Duodenal mucosa (tissue), 2 donors: ENCODE data around the gene ERBB4.

Experiments
- H3K27ac ChIP-seq: one replicate; pipeline ENCODE4 v1.7.0; 2013; ENCODE audit warnings: low read depth, low read length
- H3K27me3 ChIP-seq, 2 donors: one replicate each; pipeline ENCODE4 v1.7.0; 2013; ENCODE audit warnings: low read length in 2 of 2, control low read depth in 1 of 2; ENCODE audit not compliant: insufficient read depth in 2 of 2, control insufficient read depth in 1 of 2
- H3K36me3 ChIP-seq, 2 donors: one replicate each; pipeline ENCODE4 v1.7.0; 2013; ENCODE audit warnings: low read length in 2 of 2, control low read depth in 1 of 2; ENCODE audit not compliant: insufficient read depth in 2 of 2, control insufficient read depth in 1 of 2
- H3K4me1 ChIP-seq, 2 donors: one replicate each; pipeline ENCODE4 v1.7.0; 2013; ENCODE audit warnings: low read length in 2 of 2, control low read depth in 1 of 2; ENCODE audit not compliant: insufficient read depth in 2 of 2, control insufficient read depth in 1 of 2
- H3K4me3 ChIP-seq, 2 donors: one replicate each; pipeline ENCODE4 v1.7.0; 2013; ENCODE audit warnings: low read length in 2 of 2, low read depth in 1 of 2
- H3K9ac ChIP-seq, 2 donors: one replicate each; pipeline ENCODE4 v1.7.0; 2013; ENCODE audit warnings: low read length in 2 of 2, low read depth in 1 of 2
- H3K9me3 ChIP-seq, 2 donors: one replicate each; pipeline ENCODE4 v1.7.0; 2013; ENCODE audit warnings: low read length in 2 of 2, control low read depth in 1 of 2; ENCODE audit not compliant: control insufficient read depth in 1 of 2

The ERBB4 gene

DNA sequence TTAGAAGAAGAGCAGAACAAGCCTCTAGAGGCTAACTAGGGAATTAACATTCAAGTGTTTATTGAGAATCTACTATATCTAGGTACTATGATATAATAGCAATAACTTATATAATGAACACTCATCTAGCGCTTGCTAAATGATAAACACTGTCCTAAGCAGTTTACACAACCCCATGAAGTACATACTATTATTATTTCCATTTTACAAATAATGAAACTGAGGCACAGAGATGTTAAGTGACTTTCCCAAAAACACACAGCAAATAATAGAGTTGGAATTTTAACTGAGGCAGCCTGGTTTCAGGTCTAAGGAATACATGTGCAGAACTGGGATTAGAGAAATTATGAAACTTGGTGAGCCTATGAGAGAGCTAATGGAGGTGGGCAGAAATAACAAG, 1088.8 kb downstream of the ERBB4 start:
- H3K4me1 ChIP-seq, result no peaks in the 10 kb centered on the region
- H3K9me3 ChIP-seq, result no peaks in the 10 kb centered on the region
- no peaks in the 10 kb centered on the region for H3K27me3 ChIP-seq
- no peak overlapping the region for H3K9ac ChIP-seq
- no peak overlapping the region for H3K4me3 ChIP-seq
- H3K36me3 ChIP-seq, result no peaks in the 10 kb centered on the region
- H3K27ac ChIP-seq, result no peak overlapping the region

DNA sequence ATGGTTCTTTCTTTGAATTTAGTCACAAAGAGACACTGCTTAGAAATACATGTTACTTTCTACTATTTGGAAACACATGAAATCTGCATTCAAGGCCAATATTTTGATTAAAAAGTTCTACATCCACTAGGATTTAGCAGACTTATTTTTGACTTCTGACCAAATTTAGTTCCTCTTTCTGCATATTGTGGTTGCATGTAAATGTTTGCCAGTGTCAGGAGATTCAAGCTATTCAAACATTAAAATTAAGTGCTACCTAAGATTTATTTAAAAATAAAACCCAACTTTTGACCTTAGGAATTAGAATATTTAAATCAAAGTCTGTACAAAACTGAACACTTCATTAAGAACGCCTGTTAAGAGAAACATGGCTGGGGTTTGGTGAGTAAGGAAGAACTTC, 1091.1 kb downstream of the ERBB4 start:
- Histone ChIP-seq H3K4me3 (no peak overlapping the region), H3K36me3 (no peaks in the 10 kb centered on the region), H3K9ac (no peak overlapping the region), H3K4me1 (no peaks in the 10 kb centered on the region), H3K27ac (no peak overlapping the region), H3K27me3 (no peaks in the 10 kb centered on the region), H3K9me3 (no peaks in the 10 kb centered on the region)

DNA sequence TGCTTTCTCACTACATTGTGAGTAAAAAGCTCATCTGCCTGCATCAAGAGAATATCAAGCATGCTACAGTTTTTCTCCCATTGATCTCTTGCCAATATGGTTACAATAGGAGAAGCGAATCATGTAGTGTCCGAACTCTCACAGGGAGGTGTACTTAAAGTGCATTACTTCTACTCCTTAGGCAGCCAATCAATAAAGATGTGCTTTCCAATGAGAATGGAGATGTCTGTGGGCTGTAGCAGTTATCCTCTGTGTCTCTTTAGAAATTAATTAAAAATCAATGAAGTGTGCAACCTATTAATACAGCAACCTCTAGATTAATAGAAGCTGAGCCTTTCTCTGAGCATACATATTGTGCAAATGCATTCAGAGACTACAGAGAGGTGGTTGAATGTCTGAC, 1098.5 kb downstream of the ERBB4 start:
- H3K27me3 ChIP-seq, result no peaks in the 10 kb centered on the region
- no peak overlapping the region for H3K9ac ChIP-seq
- no peaks in the 10 kb centered on the region for H3K9me3 ChIP-seq
- no peak overlapping the region for H3K27ac ChIP-seq
- no peaks in the 10 kb centered on the region for H3K4me1 ChIP-seq
- no peaks in the 10 kb centered on the region for H3K36me3 ChIP-seq
- no peak overlapping the region for H3K4me3 ChIP-seq

GRCh38 chr2:211439011-211439410, 1099.6 kb downstream of the ERBB4 start:
- H3K9me3 ChIP-seq, result no peaks in the 10 kb centered on the region
- H3K4me1 ChIP-seq, result no peaks in the 10 kb centered on the region
- H3K9ac ChIP-seq, result no peak overlapping the region
- no peak overlapping the region for H3K4me3 ChIP-seq
- H3K36me3 ChIP-seq, result no peaks in the 10 kb centered on the region
- H3K27me3 ChIP-seq, result no peaks in the 10 kb centered on the region
- H3K27ac ChIP-seq, result no peak overlapping the region

DNA sequence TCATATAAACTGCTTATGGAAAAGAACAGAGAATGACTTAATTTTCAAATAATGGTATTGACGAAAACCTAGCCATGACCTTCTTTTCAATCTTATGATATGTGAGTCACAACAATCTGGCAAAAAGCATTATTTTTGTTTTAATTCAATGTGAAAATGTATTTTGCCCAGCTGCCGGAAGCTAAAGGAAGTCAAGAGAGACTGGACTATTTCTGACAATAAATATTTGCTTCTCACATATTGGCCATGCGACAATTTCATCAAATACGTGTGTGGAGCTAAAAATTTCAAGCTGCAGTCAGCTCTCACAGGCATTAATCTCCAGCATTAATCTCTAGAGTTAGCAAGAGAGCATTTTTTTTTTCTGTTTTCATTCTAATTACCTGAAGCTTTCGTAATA, 1101.2 kb downstream of the ERBB4 start:
- Histone ChIP-seq H3K4me1 (no peaks in the 10 kb centered on the region), H3K9me3 (no peaks in the 10 kb centered on the region), H3K4me3 (no peak overlapping the region), H3K27me3 (no peaks in the 10 kb centered on the region), H3K36me3 (no peaks in the 10 kb centered on the region), H3K27ac (no peak overlapping the region), H3K9ac (no peak overlapping the region)

GRCh38 chr2:211436182-211436581, 1102.4 kb downstream of the ERBB4 start:
- no peaks in the 10 kb centered on the region for H3K9me3 ChIP-seq
- no peaks in the 10 kb centered on the region for H3K4me1 ChIP-seq
- H3K36me3 ChIP-seq, result no peaks in the 10 kb centered on the region
- no peak overlapping the region for H3K27ac ChIP-seq
- no peak overlapping the region for H3K9ac ChIP-seq
- no peaks in the 10 kb centered on the region for H3K27me3 ChIP-seq
- no peak overlapping the region for H3K4me3 ChIP-seq

GRCh38 chr2:211435331-211435730, 1103.3 kb downstream of the ERBB4 start:
- H3K9me3 ChIP-seq, result no peaks in the 10 kb centered on the region
- no peaks in the 10 kb centered on the region for H3K36me3 ChIP-seq
- H3K4me3 ChIP-seq, result no peak overlapping the region
- H3K9ac ChIP-seq, result no peak overlapping the region
- no peaks in the 10 kb centered on the region for H3K4me1 ChIP-seq
- H3K27ac ChIP-seq, result no peak overlapping the region
- H3K27me3 ChIP-seq, result no peaks in the 10 kb centered on the region

- Histone ChIP-seq H3K27me3 (no peaks in the 10 kb centered on the region), H3K4me1 (no peaks in the 10 kb centered on the region), H3K9ac (no peak overlapping the region), H3K27ac (no peak overlapping the region), H3K9me3 (no peaks in the 10 kb centered on the region), H3K4me3 (no peak overlapping the region), H3K36me3 (no peaks in the 10 kb centered on the region)
Measured at GRCh38 chr2:211434773-211435172, 1103.8 kb downstream of the ERBB4 start.

DNA sequence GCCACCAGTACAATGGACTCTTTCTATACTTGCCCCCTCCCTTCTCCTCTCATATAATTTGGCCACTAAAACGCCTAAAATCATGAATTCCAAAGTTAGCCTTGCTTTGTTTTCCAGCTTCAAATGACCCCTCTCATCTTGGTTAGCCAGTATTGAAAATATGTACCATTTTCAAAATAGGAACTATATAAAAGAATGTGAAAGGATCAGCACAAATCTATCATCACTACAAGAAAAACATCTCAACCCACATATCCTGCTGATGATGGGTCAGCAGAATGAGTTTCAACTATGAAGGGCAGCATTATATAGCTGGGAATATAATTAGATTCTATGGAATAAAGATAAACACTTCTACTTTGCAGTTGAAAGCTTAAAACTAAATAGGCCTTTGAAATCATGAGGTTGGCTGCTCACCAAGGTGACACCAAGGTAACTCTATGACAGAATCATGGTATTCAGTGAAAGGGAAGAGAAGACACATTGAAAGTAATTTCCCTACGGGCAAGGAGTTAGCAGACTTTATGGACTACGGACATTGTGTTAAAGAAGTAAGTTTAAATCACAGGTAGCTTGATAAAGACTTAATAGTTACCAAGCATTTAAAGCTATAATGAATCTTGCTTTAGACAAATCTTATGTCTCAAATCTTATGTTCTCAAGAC, 1109.2 kb downstream of the ERBB4 start:
- no peak overlapping the region for H3K27ac ChIP-seq
- no peaks in the 10 kb centered on the region for H3K36me3 ChIP-seq
- H3K9ac ChIP-seq, result no peak overlapping the region
- no peaks in the 10 kb centered on the region for H3K4me1 ChIP-seq
- H3K9me3 ChIP-seq, result no peaks in the 10 kb centered on the region
- no peak overlapping the region for H3K4me3 ChIP-seq
- H3K27me3 ChIP-seq, result no peaks in the 10 kb centered on the region

DNA sequence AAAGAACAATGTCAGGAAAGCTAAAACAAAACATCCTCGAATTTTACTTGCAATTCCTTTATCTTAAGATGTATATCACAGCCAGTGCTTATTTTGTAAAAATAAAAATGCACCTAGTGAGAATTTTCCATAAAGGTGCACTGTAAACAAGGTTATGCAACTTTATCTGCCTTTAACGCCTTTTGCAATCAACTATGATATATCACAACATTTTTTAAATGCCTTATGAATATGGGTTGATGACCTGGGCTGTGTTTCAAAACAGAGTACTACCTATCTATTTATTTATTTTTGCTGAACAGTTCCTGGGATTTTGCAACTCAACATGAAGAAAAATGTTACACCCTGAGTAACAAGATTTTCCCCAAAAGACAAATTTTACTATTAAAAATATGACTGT, 1112.4 kb downstream of the ERBB4 start:
- H3K9me3 ChIP-seq, result no peaks in the 10 kb centered on the region
- H3K9ac ChIP-seq, result no peak overlapping the region
- H3K27me3 ChIP-seq, result no peaks in the 10 kb centered on the region
- H3K4me1 ChIP-seq, result no peaks in the 10 kb centered on the region
- no peak overlapping the region for H3K27ac ChIP-seq
- no peaks in the 10 kb centered on the region for H3K36me3 ChIP-seq
- H3K4me3 ChIP-seq, result no peak overlapping the region

DNA sequence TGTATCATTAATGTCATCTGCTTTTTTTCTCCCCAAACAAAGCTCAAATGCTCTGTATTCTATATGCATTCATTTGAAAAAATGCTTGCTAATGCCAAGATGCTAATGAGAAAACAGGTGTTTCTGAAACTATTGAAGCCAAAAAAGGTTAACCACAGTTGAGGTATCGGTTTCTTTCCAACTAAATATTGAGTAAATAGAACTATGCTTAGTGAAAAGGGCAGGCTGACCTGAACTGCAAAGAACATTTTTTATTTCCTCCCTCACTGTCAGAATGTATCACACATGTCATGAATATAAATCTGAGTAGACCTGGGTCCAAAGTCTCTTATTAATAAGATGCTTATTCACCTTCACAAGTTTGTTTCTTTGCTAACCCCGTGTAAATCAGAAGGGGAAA, 1115.6 kb downstream of the ERBB4 start:
- H3K4me1 ChIP-seq, result no peaks in the 10 kb centered on the region
- H3K36me3 ChIP-seq, result no peaks in the 10 kb centered on the region
- no peak overlapping the region for H3K27ac ChIP-seq
- H3K27me3 ChIP-seq, result no peaks in the 10 kb centered on the region
- H3K4me3 ChIP-seq, result no peak overlapping the region
- H3K9me3 ChIP-seq, result no peaks in the 10 kb centered on the region
- no peak overlapping the region for H3K9ac ChIP-seq
